NCI-H2196 treated with DMSO at 0.1 percent for 48 hours (cell line): ENCODE measurements around the gene NUP93.
"Not testable (repeated sequence)": the region's sequence is repeated elsewhere in the genome, so short reads cannot be mapped to it uniquely, and the experiment has no call there.

Source experiments
- DNase-seq: peaks from one replicate; lab custom pipeline; 2025; ENCODE audit not compliant: unreplicated experiment; lab: John Stamatoyannopoulos, UW

Gene NUP93

GRCh38 chr16:56775162-56775561, 45.2 kb downstream of the NUP93 start:
- no peak for DNase-seq

GRCh38 chr16:56776562-56776961, 46.6 kb downstream of the NUP93 start:
- no peak for DNase-seq

GRCh38 chr16:56777001-56777400, 47.1 kb downstream of the NUP93 start:
- no peak for DNase-seq

- no peak for DNase-seq
Observed at GRCh38 chr16:56777482-56777881, 47.6 kb downstream of the NUP93 start.

GRCh38 chr16:56779906-56780305, 50.0 kb downstream of the NUP93 start:
- no peak for DNase-seq

GRCh38 chr16:56780646-56781045, 50.7 kb downstream of the NUP93 start:
- DNase-seq, result no peak

- no peak for DNase-seq
Observed at GRCh38 chr16:56781528-56781961, 51.6 kb downstream of the NUP93 start.

- no peak for DNase-seq
Observed at GRCh38 chr16:56783344-56783743, 53.4 kb downstream of the NUP93 start.

GRCh38 chr16:56785317-56785716, 55.4 kb downstream of the NUP93 start:
- DNase-seq, result no peak

GRCh38 chr16:56787167-56787566, 57.2 kb downstream of the NUP93 start:
- no peak for DNase-seq

GRCh38 chr16:56788435-56788834, 58.5 kb downstream of the NUP93 start:
- DNase-seq, result no peak

- DNase-seq, result peak; percentile 3
Observed at GRCh38 chr16:56789360-56789759, 59.4 kb downstream of the NUP93 start.

GRCh38 chr16:56792967-56793366, 63.0 kb downstream of the NUP93 start:
- no peak for DNase-seq

- DNase-seq, result no peak
Observed at GRCh38 chr16:56793492-56793891, 63.6 kb downstream of the NUP93 start.

GRCh38 chr16:56795011-56795410, 65.1 kb downstream of the NUP93 start:
- no peak for DNase-seq

GRCh38 chr16:56797038-56797437, 67.1 kb downstream of the NUP93 start:
- not testable (repeated sequence) for DNase-seq

- no peak for DNase-seq
Observed at GRCh38 chr16:56797861-56798260, 67.9 kb downstream of the NUP93 start.

- no peak for DNase-seq
Observed at GRCh38 chr16:56798955-56799354, 69.0 kb downstream of the NUP93 start.

GRCh38 chr16:56800355-56800754, 70.4 kb downstream of the NUP93 start:
- DNase-seq, result no peak

GRCh38 chr16:56801762-56802161, 71.8 kb downstream of the NUP93 start:
- DNase-seq, result no peak

GRCh38 chr16:56807011-56807675, 77.2 kb downstream of the NUP93 start:
- DNase-seq, result no peak

- not testable (repeated sequence) for DNase-seq
Observed at GRCh38 chr16:56807676-56808067, 77.7 kb downstream of the NUP93 start.

GRCh38 chr16:56810954-56811353, 81.0 kb downstream of the NUP93 start:
- no peak for DNase-seq
